ENCODE data around the gene IL17C. TPM values are rescaled to one million over a fixed set of nuclear protein-coding genes. Genes with fewer than 3 reads are reported as not detected.

Gene IL17C
- total and polyA plus RNA-seq, 10 of the 15 experiments (the other 5 are each of a cell fraction or from before 2014, with no cell fraction given) = not detected

DNA sequence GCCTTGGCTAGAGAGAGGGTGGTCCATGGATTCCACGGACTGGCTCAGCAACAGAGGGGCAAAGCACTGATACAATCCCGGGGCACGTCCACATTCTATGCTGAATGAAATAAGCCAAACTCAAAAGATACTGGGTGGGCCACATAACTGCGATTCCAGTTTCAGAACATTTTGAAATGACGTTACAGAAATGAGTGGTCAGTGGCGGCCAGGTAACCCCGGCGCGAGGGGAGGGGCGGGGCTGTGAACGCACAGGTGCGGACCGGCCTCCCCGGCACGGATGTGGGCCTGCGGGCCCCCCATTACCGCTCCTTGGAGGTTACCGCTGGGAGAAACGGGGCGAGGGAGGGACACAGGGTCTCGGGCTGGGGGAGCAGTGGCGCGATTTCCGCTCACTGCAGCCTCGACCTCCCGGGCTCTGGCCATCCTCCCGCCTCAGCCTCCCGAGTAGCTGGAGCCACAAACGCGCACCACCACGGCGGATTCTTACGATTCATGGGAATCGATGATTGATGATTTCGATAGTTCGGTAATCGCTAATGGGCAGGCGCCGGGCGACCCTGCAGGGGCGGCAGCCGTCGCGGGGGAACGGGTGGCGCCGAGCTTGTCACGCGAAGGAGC lies 24.0 kb downstream of the IL17C start:
- Histone ChIP-seq H3K9ac (ENCODE audit: control insufficient read depth, insufficient read depth, low read length) (peak overlapping the region; percentile 72), H3K27ac (ENCODE audit: control insufficient read depth, insufficient read depth) (peak overlapping the region; percentile 78), H2AFZ (ENCODE audit: control insufficient read depth, low read depth, low read length) (peak overlapping the region; percentile 49), H3K4me2 (ENCODE audit: control insufficient read depth, insufficient read depth) (peak overlapping the region; percentile 61), H3K4me3 (peak overlapping the region; percentile 84), H3K9me3 (replicated peaks; ENCODE audit: control insufficient read depth, insufficient read depth, low read length) (no peaks in the 10 kb centered on the region), H3K79me2 (ENCODE audit: control insufficient read depth, insufficient read depth, low read length) (peaks cover 47% of the 10 kb centered on the region), H4K20me1 (ENCODE audit: control insufficient read depth, insufficient read depth) (no peaks in the 10 kb centered on the region), H3K4me1 (ENCODE audit: control insufficient read depth, insufficient read depth, low read length) (peaks cover 6% of the 10 kb centered on the region; the same call in 1 of the 2 replicates), H3K27me3 (replicated peaks in 1 of 2; ENCODE audit: control insufficient read depth in 2 of 2, insufficient read depth in 2 of 2, low read length in 1 of 2) (no peaks in the 10 kb centered on the region), H3K36me3 (ENCODE audit: control insufficient read depth in 2 of 2, insufficient read depth in 2 of 2, low read length in 1 of 2) (peaks cover 4 to 10% of the 10 kb centered on the region in 2 experiments; a peak in 3 of 4 replicates)
- TSS peak; percentile 81 for BruUV-seq (replicated peaks)
- CTCF ChIA-PET = interaction anchor here (0.7 to 1.9 kb wide), 6 partner anchors 11 to 144 kb away, joined by 3 to 6 read pairs (median 4); no protein-coding TSS in a partner anchor
- peak; percentile 11 for ATAC-seq
- POLR2A ChIA-PET = interaction anchor here (0.6 to 2.4 kb wide), 8 partner anchors 10 to 210 kb away, joined by 3 to 6 read pairs (median 5); partner anchors contain the start of gene CYBA
- DNase-seq (ENCODE audit: low read depth, low spot score) = no peak
- peak in 1 of 2 experiments; percentile 40; a peak in 1 of 3 replicates for TF ChIP-seq EGR1 (IDR thresholded peaks at IDR 0.05; ENCODE audit: borderline replicate concordance in 1 of 2, low read depth in 2 of 2, low read length in 2 of 2)
- TF ChIP-seq CREM (IDR thresholded peaks at IDR 0.05; ENCODE audit: low read depth) = peak; percentile 17; the same call in 1 of the 2 replicates
- TF ChIP-seq RCOR1 (conservative IDR thresholded peaks at IDR 0.05; ENCODE audit: low read depth, low read length) = no peak
- peak; percentile 66; the same call in 1 of the 2 replicates for TF ChIP-seq DPF2 (IDR thresholded peaks at IDR 0.05)
- peak; percentile 26; the same call in 1 of the 2 replicates for TF ChIP-seq RUNX3 (IDR thresholded peaks at IDR 0.05; ENCODE audit: low read length)
- TF ChIP-seq TCF12 (IDR thresholded peaks at IDR 0.05; ENCODE audit: low read depth, low read length) = 0 out of 2 replicates have a peak, but pooled peaks have one; percentile 59
- TF ChIP-seq, protein P1, sequence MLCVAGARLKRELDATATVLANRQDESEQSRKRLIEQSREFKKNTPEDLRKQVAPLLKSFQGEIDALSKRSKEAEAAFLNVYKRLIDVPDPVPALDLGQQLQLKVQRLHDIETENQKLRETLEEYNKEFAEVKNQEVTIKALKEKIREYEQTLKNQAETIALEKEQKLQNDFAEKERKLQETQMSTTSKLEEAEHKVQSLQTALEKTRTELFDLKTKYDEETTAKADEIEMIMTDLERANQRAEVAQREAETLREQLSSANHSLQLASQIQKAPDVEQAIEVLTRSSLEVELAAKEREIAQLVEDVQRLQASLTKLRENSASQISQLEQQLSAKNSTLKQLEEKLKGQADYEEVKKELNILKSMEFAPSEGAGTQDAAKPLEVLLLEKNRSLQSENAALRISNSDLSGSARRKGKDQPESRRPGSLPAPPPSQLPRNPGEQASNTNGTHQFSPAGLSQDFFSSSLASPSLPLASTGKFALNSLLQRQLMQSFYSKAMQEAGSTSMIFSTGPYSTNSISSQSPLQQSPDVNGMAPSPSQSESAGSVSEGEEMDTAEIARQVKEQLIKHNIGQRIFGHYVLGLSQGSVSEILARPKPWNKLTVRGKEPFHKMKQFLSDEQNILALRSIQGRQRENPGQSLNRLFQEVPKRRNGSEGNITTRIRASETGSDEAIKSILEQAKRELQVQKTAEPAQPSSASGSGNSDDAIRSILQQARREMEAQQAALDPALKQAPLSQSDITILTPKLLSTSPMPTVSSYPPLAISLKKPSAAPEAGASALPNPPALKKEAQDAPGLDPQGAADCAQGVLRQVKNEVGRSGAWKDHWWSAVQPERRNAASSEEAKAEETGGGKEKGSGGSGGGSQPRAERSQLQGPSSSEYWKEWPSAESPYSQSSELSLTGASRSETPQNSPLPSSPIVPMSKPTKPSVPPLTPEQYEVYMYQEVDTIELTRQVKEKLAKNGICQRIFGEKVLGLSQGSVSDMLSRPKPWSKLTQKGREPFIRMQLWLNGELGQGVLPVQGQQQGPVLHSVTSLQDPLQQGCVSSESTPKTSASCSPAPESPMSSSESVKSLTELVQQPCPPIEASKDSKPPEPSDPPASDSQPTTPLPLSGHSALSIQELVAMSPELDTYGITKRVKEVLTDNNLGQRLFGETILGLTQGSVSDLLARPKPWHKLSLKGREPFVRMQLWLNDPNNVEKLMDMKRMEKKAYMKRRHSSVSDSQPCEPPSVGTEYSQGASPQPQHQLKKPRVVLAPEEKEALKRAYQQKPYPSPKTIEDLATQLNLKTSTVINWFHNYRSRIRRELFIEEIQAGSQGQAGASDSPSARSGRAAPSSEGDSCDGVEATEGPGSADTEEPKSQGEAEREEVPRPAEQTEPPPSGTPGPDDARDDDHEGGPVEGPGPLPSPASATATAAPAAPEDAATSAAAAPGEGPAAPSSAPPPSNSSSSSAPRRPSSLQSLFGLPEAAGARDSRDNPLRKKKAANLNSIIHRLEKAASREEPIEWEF (IDR thresholded peaks at IDR 0.05; ENCODE audit: insufficient replicate concordance, low read depth, low read length) = peak; percentile 41
- 0 out of 2 replicates have a peak, but pooled peaks have one; percentile 83 for TF ChIP-seq HDAC2 (IDR thresholded peaks at IDR 0.05)
- no peak for TF ChIP-seq EZH2 (IDR thresholded peaks at IDR 0.05; ENCODE audit: borderline replicate concordance, control insufficient read depth, low read depth, low read length)
- no peak for TF ChIP-seq RAD51 (IDR thresholded peaks at IDR 0.05)
- TF ChIP-seq, protein P2, sequence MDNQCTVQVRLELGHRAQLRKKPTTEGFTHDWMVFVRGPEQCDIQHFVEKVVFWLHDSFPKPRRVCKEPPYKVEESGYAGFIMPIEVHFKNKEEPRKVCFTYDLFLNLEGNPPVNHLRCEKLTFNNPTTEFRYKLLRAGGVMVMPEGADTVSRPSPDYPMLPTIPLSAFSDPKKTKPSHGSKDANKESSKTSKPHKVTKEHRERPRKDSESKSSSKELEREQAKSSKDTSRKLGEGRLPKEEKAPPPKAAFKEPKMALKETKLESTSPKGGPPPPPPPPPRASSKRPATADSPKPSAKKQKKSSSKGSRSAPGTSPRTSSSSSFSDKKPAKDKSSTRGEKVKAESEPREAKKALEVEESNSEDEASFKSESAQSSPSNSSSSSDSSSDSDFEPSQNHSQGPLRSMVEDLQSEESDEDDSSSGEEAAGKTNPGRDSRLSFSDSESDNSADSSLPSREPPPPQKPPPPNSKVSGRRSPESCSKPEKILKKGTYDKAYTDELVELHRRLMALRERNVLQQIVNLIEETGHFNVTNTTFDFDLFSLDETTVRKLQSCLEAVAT (IDR thresholded peaks at IDR 0.05) = peak; percentile 49; the same call in 1 of the 2 replicates
- TF ChIP-seq TCF3 (IDR thresholded peaks at IDR 0.05; ENCODE audit: borderline replicate concordance, insufficient read depth, low read depth, low read length) = 0 out of 2 replicates have a peak, but pooled peaks have one; percentile 27
- TF ChIP-seq SRF (IDR thresholded peaks at IDR 0.05; ENCODE audit: low read depth in 2 of 2, low read length in 2 of 2) = peak in 1 of 2 experiments; percentile 61; a peak in 1 of 4 replicates
- RAD21 ChIA-PET (ENCODE audit: unreplicated experiment) = interaction anchor here (1.3 to 1.9 kb wide), 2 partner anchors 23 to 45 kb away, joined by 3 to 6 read pairs; no protein-coding TSS in a partner anchor
- WGBS (ENCODE audit: insufficient coverage, insufficient replicate concordance, low lambda C conversion rate, missing lambda C conversion rate) = under 1% methylated on average over 43 of the region's 49 CpGs
- no peak for FAIRE-seq
- SMC1A ChIA-PET (ENCODE audit: uncharacterized antibody, unreplicated experiment) = interaction anchor here (1.5 kb wide), 1 partner anchor 19 kb away, joined by 5 read pairs; no protein-coding TSS in a partner anchor
- intact Hi-C loops (cut with micrococcal nuclease; ENCODE audit: unreplicated experiment) = no loop called here
- in situ Hi-C loops (cut with MboI) = no loop called here
